CD4-positive, alpha-beta T cell treated with Interleukin-4 for 4 hours (primary cell): ENCODE results near the gene CEND1.

Experiments used
- DNase-seq: peaks from one replicate; pipeline ENCODE4 v3.0.0-alpha.2; 2020

The CEND1 gene

GRCh38 chr11:827146-827896, 37.4 kb upstream of the CEND1 start:
- no peak for DNase-seq

GRCh38 chr11:826836-827145, 36.9 kb upstream of the CEND1 start:
- no peak for DNase-seq

- DNase-seq: no peak
Measured at GRCh38 chr11:826227-826621, 36.3 kb upstream of the CEND1 start.

GRCh38 chr11:825366-826226, 35.7 kb upstream of the CEND1 start:
- DNase-seq: no peak

GRCh38 chr11:824942-825341, 35.1 kb upstream of the CEND1 start:
- DNase-seq: no peak

GRCh38 chr11:824292-824880, 34.5 kb upstream of the CEND1 start:
- DNase-seq: no peak

GRCh38 chr11:823441-824291, 33.8 kb upstream of the CEND1 start:
- no peak for DNase-seq

- no peak for DNase-seq
Measured at GRCh38 chr11:821512-822371, 31.9 kb upstream of the CEND1 start.

GRCh38 chr11:820655-821511, 31.0 kb upstream of the CEND1 start:
- no peak for DNase-seq

- DNase-seq: peak; percentile 94
Measured at GRCh38 chr11:819943-820649, 30.2 kb upstream of the CEND1 start.

GRCh38 chr11:819129-819931, 29.4 kb upstream of the CEND1 start:
- DNase-seq: peak; percentile 87

GRCh38 chr11:818396-819128, 28.7 kb upstream of the CEND1 start, which contains the start of gene PNPLA2:
Gene PNPLA2 (plus strand): TSS chr11:818914. CDS start chr11:819719, 805 bp downstream.
- no peak for DNase-seq

GRCh38 chr11:816433-816779, 26.5 kb upstream of the CEND1 start:
- DNase-seq: no peak

- no peak for DNase-seq
Measured at GRCh38 chr11:815675-816432, 26.0 kb upstream of the CEND1 start.

- no peak for DNase-seq
Measured at GRCh38 chr11:813456-814096, 23.7 kb upstream of the CEND1 start.

- DNase-seq: no peak
Measured at GRCh38 chr11:813072-813455, 23.2 kb upstream of the CEND1 start.

- DNase-seq: no peak
Measured at GRCh38 chr11:812390-812789, 22.5 kb upstream of the CEND1 start.
